Activated T-cell treated with anti-CD3 and anti-CD28 coated beads, Interleukin-2, amount 50 U/mL, for 72 hours (primary cell): Measurements from ENCODE around the gene FAM184A. TPM values are rescaled to one million over a fixed set of nuclear protein-coding genes. Genes with fewer than 3 reads are reported as not detected.
"Not testable (repeated sequence)": the region's sequence is repeated elsewhere in the genome, so short reads cannot be mapped to it uniquely, and the experiment has no call there.

ENCODE experiments used
- ATAC-seq, 2 donors: fragments of 150-1000 bp; cut with Tn5 transposase; replicated peaks in 1 of 2; 2 replicates each; pipeline ENCODE4 v1.10.0; 2021; ENCODE audit warnings: moderate library complexity in 2 of 2, mild to moderate bottlenecking in 1 of 2
- DNase-seq, 2 donors: peaks; one replicate each; pipeline ENCODE4 v3.0.0; 2021 to 2022; ENCODE audit warnings: mixed read lengths in 1 of 2
- H3K27ac Mint-ChIP-seq: one replicate; pipeline ENCODE4 v1.8.0; 2022; ENCODE audit warnings: mild to moderate bottlenecking, moderate library complexity, mixed read lengths
- H3K27me3 Mint-ChIP-seq: one replicate; pipeline ENCODE4 v1.8.0; 2022; ENCODE audit warnings: low read depth, mixed read lengths
- H3K36me3 Mint-ChIP-seq, 2 donors: one replicate each; pipeline ENCODE4 v1.8.0; 2022; ENCODE audit warnings: mixed read lengths in 2 of 2, mild to moderate bottlenecking in 1 of 2; ENCODE audit not compliant: insufficient read depth in 2 of 2
- H3K4me1 Mint-ChIP-seq: one replicate; pipeline ENCODE4 v1.8.0; 2022; ENCODE audit warnings: low read depth, mixed read lengths
- H3K4me3 Mint-ChIP-seq, 2 donors: one replicate each; pipeline ENCODE4 v1.8.0; 2022; ENCODE audit warnings: mild to moderate bottlenecking in 2 of 2, mixed read lengths in 2 of 2, moderate library complexity in 2 of 2
- H3K9me3 Mint-ChIP-seq, 2 donors: one replicate each; pipeline ENCODE4 v1.8.0; 2022; ENCODE audit warnings: mixed read lengths in 2 of 2
- total RNA-seq, 2 donors: library from RNA; stranded (reverse); gene quantifications; one replicate each; pipeline ENCODE4 v1.2.3, GENCODE V29; 2022

FAM184A gene
- total RNA-seq, 2 donors from 2014 or later, result 18.4 to 18.5 TPM

DNA sequence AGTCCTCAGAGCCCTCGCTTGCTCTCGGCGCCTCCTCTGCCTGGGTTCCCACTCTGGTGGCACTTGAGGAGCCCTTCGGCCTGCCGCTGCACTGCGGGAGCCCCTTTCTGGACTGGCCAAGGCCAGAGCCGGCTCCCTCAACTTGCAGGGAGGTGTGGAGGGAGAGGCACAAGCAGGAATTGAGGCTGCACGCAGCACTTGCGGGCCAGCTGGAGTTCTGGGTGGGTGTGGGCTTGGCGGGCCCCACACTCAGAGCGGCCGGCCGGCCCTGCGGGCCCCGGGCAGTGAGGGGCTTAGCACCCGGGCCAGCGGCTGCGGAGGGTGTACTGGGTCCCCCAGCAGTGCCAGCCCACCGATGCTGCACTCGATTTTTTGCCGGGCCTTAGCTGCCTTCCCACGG is 63.3 kb downstream of the FAM184A start:
- not testable (repeated sequence) for H3K27ac Mint-ChIP-seq, DNase-seq, ATAC-seq, H3K27me3 Mint-ChIP-seq, H3K9me3 Mint-ChIP-seq, H3K4me1 Mint-ChIP-seq, H3K4me3 Mint-ChIP-seq
- H3K36me3 Mint-ChIP-seq, result peaks cover 3 to 13% of the 10 kb centered on the region in 2 donors

GRCh38 chr6:119012521-119012920 is 65.9 kb downstream of the FAM184A start:
- Mint-ChIP-seq H3K4me3 (no peak overlapping the region), H3K27ac (no peak overlapping the region), H3K36me3 (peaks cover 7 to 21% of the 10 kb centered on the region in 2 donors), H3K9me3 (peaks cover 0 to 5% of the 10 kb centered on the region in 2 donors), H3K4me1 (no peaks in the 10 kb centered on the region), H3K27me3 (no peaks in the 10 kb centered on the region)
- DNase-seq, result no peak
- ATAC-seq, result no peak

- H3K4me3 Mint-ChIP-seq, H3K9me3 Mint-ChIP-seq, DNase-seq, H3K27me3 Mint-ChIP-seq, H3K27ac Mint-ChIP-seq, ATAC-seq, H3K4me1 Mint-ChIP-seq: not testable (repeated sequence)
- H3K36me3 Mint-ChIP-seq, result peaks cover 7 to 17% of the 10 kb centered on the region in 2 donors
Observed at GRCh38 chr6:119009266-119009665, 69.2 kb downstream of the FAM184A start.

DNA sequence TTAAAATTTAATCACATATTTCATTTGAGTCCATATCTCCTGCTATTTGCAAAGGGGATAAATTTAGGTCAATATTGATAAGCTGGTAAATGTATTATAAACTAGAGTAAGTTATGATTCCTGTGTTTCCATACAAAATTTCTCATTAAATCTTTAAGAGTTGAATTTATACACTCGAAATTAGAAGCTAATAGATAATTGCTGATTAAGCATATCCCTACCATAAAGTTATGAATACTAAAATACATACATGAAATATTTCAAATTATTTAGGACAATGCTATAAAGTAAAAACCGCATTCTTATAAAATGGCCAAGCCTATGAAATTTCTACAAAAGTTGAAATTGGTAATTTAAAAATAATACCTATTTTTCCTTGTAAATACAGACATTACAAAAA is 71.5 kb downstream of the FAM184A start:
- peaks cover 4 to 17% of the 10 kb centered on the region in 2 donors for H3K36me3 Mint-ChIP-seq
- no peaks in the 10 kb centered on the region for H3K27me3 Mint-ChIP-seq
- H3K4me1 Mint-ChIP-seq, result no peaks in the 10 kb centered on the region
- no peak overlapping the region for H3K4me3 Mint-ChIP-seq
- H3K27ac Mint-ChIP-seq, result no peak overlapping the region
- DNase-seq (no peak), ATAC-seq (no peak)
- H3K9me3 Mint-ChIP-seq, result peaks cover 0 to 5% of the 10 kb centered on the region in 2 donors

- Mint-ChIP-seq H3K9me3 (no peaks in the 10 kb centered on the region), H3K36me3 (no peaks in the 10 kb centered on the region), H3K4me3 (no peak overlapping the region), H3K27me3 (no peaks in the 10 kb centered on the region), H3K27ac (no peak overlapping the region), H3K4me1 (no peaks in the 10 kb centered on the region)
- DNase-seq, result no peak
- ATAC-seq, result no peak
Observed at GRCh38 chr6:119002069-119002468, 76.4 kb downstream of the FAM184A start.

DNA sequence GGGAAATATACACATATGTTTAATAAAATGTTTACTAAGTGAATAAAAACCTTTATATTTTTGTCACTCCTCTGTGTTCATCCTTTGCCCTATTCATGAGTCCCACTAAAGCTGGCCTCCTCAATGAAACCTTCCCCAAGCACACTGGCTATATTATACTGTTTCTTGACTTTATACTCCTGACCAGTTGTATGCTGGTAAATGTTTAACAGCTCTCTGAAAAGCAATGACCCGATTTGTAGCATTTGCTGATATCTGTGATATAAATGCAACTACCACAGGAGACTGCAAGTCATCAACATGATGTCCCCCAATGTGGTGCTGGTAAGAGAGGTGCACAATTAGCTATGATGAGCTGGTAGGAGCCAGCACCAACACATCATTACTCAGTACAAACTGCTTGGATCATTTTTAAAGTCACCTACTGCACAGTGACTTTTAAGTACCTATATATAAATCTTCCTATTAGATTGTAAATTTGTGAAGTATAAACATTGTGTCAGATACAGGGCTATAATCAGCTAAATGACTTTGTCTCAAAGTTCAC is 78.9 kb downstream of the FAM184A start:
- no peak for DNase-seq
- Mint-ChIP-seq H3K36me3 (no peaks in the 10 kb centered on the region), H3K4me1 (no peaks in the 10 kb centered on the region), H3K27me3 (no peaks in the 10 kb centered on the region), H3K27ac (no peak overlapping the region), H3K9me3 (no peaks in the 10 kb centered on the region), H3K4me3 (no peak overlapping the region)
- no peak for ATAC-seq

DNA sequence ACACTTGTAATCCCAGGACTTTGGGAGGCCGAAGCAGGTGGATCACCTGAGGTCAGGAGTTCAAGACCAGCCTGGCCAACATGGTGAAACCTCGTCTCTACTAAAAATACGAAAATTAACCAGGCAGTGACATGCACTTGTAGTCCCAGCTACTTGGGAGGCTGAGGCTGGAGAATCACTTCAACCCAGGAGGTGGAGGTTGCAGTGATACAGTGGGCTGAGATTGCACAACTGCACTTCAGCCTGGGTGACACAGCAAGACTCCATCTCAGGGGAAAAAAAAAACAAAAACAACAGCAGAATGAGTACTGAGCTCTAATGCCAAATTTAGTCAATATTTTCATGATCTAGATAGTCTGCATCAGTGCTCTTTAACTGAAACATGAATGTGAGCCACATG is 81.0 kb downstream of the FAM184A start:
- not testable (repeated sequence) for H3K4me1 Mint-ChIP-seq, H3K36me3 Mint-ChIP-seq, H3K4me3 Mint-ChIP-seq, H3K27me3 Mint-ChIP-seq, H3K9me3 Mint-ChIP-seq, ATAC-seq, H3K27ac Mint-ChIP-seq, DNase-seq

GRCh38 chr6:118996289-118996820 is 82.1 kb downstream of the FAM184A start:
- Mint-ChIP-seq H3K9me3 (no peaks in the 10 kb centered on the region), H3K27ac (no peak overlapping the region), H3K4me3 (no peak overlapping the region), H3K27me3 (no peaks in the 10 kb centered on the region), H3K4me1 (no peaks in the 10 kb centered on the region), H3K36me3 (no peaks in the 10 kb centered on the region)
- no peak for DNase-seq
- no peak for ATAC-seq

- ATAC-seq, result no peak
- DNase-seq, result no peak
- H3K9me3 Mint-ChIP-seq, result no peaks in the 10 kb centered on the region
- no peaks in the 10 kb centered on the region for H3K4me1 Mint-ChIP-seq
- no peak overlapping the region for H3K27ac Mint-ChIP-seq
- no peak overlapping the region for H3K4me3 Mint-ChIP-seq
- no peaks in the 10 kb centered on the region for H3K27me3 Mint-ChIP-seq
- no peaks in the 10 kb centered on the region for H3K36me3 Mint-ChIP-seq
Observed at GRCh38 chr6:118993803-118994251, 84.6 kb downstream of the FAM184A start.

- H3K36me3 Mint-ChIP-seq, result no peaks in the 10 kb centered on the region
- no peak overlapping the region for H3K4me3 Mint-ChIP-seq
- H3K27me3 Mint-ChIP-seq, result no peaks in the 10 kb centered on the region
- no peak overlapping the region for H3K27ac Mint-ChIP-seq
- DNase-seq (no peak), ATAC-seq (no peak)
- H3K9me3 Mint-ChIP-seq, result no peaks in the 10 kb centered on the region
- no peaks in the 10 kb centered on the region for H3K4me1 Mint-ChIP-seq
Observed at GRCh38 chr6:118993358-118993757, 85.1 kb downstream of the FAM184A start.

DNA sequence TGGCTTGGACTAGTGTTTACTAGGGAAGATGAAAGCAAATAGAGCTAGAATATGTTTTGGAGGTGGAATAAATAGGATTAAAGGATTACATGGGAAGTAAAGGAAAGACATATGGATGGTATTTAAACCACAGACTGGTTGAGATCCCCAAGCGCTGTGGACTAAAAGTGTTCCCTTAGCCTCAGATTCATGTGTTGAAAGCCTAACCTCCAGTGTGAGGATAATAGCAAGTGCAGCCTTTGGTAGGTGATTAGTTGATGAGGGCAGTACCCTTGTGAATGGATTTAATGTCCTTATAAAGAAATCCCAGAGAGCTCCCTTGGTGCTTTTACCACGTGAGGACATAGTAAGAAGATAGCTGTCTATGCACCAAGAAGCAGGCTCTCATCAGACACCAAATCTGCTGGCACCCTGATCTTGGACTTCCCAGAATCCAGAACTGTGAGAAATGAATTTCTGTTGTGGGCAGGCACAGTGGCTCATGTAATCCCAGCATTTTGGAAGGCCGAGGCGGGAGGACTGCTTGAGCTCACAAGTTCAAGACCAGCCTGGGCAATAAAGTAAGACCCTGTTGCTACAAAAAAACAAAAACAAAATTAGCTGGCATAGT is 86.2 kb downstream of the FAM184A start:
- Mint-ChIP-seq H3K27me3 (no peaks in the 10 kb centered on the region), H3K27ac (no peak overlapping the region), H3K9me3 (no peaks in the 10 kb centered on the region), H3K4me3 (no peak overlapping the region), H3K4me1 (no peaks in the 10 kb centered on the region), H3K36me3 (no peaks in the 10 kb centered on the region)
- ATAC-seq, result no peak
- no peak for DNase-seq

DNA sequence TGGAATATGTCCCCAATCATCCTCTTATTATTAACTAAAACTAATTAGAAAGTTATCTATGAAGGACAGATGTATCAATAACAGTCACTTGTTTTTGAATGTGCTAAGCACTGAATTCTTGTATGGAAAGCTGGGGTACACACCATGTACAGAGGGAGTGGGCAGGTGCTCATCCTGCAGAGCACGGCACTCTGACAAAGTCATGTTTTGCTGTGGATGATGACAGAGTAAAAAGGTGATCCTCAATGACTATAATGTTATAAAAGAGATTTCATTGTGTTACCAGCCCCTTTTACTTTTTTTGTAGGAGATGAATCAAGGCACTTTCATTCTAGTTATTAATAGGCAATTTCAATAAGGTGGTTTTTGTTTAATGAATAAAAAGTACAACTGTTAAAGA is 92.2 kb downstream of the FAM184A start:
- ATAC-seq (no peak), DNase-seq (no peak)
- Mint-ChIP-seq H3K27me3 (no peaks in the 10 kb centered on the region), H3K9me3 (no peaks in the 10 kb centered on the region), H3K27ac (no peak overlapping the region), H3K4me1 (no peaks in the 10 kb centered on the region), H3K4me3 (no peak overlapping the region), H3K36me3 (no peaks in the 10 kb centered on the region)

GRCh38 chr6:118985123-118985830 is 93.2 kb downstream of the FAM184A start:
- no peak overlapping the region for H3K27ac Mint-ChIP-seq
- DNase-seq, result no peak
- ATAC-seq, result no peak
- H3K27me3 Mint-ChIP-seq, result no peaks in the 10 kb centered on the region
- no peaks in the 10 kb centered on the region for H3K9me3 Mint-ChIP-seq
- H3K4me1 Mint-ChIP-seq, result no peaks in the 10 kb centered on the region
- H3K36me3 Mint-ChIP-seq, result no peaks in the 10 kb centered on the region
- H3K4me3 Mint-ChIP-seq, result no peak overlapping the region
